K562 (cell line): Measurements from ENCODE around the gene ELF3. TPM values are rescaled to one million over a fixed set of nuclear protein-coding genes. Genes with fewer than 3 reads are reported as not detected.

ENCODE experiments used
- ARHGAP35 ChIP-seq: fragments of 450-650 bp; IDR thresholded peaks from 2 replicates; pipeline ENCODE4 v1.6.1; 2018; ENCODE audit not compliant: partially characterized antibody
- BDP1 ChIP-seq: IDR thresholded peaks from 3 replicates; pipeline ENCODE4 v1.6.1; 2011; ENCODE audit not compliant: insufficient read length, insufficient read depth
- HMG20A ChIP-seq: fragments of 450-650 bp; formaldehyde crosslinking; conservative IDR thresholded peaks from 2 replicates; pipeline ENCODE4 v1.4.0; 2020; ENCODE audit warnings: mild to moderate bottlenecking, mixed read lengths
- PHF8 ChIP-seq: fragments of 200-600 bp; sonication (generic); IDR thresholded peaks from 2 replicates; pipeline ENCODE4 v1.6.1; 2012; ENCODE audit warnings: mixed run types, mild to moderate bottlenecking, inconsistent platforms, low read length, moderate library complexity, borderline replicate concordance
- RFX5 ChIP-seq: IDR thresholded peaks from 2 replicates; pipeline ENCODE4 v1.6.1; 2011; ENCODE audit warnings: low read depth, mild to moderate bottlenecking, improper control_type of control experiment, low read length
- RUNX1 ChIP-seq: sonication (generic); IDR thresholded peaks from 2 replicates; pipeline ENCODE4 v1.6.1; 2016; ENCODE audit warnings: antibody characterized with exemption, low read depth
- SETDB1 ChIP-seq: IDR thresholded peaks from one replicate; pipeline ENCODE4 v1.6.1; 2012; ENCODE audit warnings: low read length, control low read depth, inconsistent platforms
- TAF9B ChIP-seq: fragments of 450-650 bp; IDR thresholded peaks from 2 replicates; pipeline ENCODE4 v1.6.1; 2018; ENCODE audit warnings: mild to moderate bottlenecking; ENCODE audit not compliant: partially characterized antibody
- ZNF146 ChIP-seq: IDR thresholded peaks from one replicate; pipeline ENCODE4 v1.6.1; 2018; ENCODE audit warnings: missing compliant biosample characterization; ENCODE audit not compliant: unreplicated experiment
- ZNF699 ChIP-seq: fragments of 250-450 bp; sonication (Bioruptor Pico); IDR thresholded peaks from 2 replicates; pipeline ENCODE4 v1.8.0; 2021; ENCODE audit warnings: mild to moderate bottlenecking, moderate library complexity; ENCODE audit not compliant: insufficient replicate concordance
- polyA plus RNA-seq, 8 experiments: library from polyadenylated mRNA; depleted of rRNA in 4 of 8; stranded (reverse) in 5 of 8; unstranded in 3 of 8; fragments of >200 nt; fragmentation: Nextera tagmentation in 2 of 8; fragmentation: Illumina TruSeq in 1 of 8; extraction: Ambion mirVana in 2 of 8; extraction: Trizol in 1 of 8; gene quantifications; 2 replicates each; pipeline versions ENCODE4 v1.2.1 to v1.2.3, GENCODE V29; 2011 to 2014; ENCODE audit warnings: inconsistent platforms in 1 of 8, missing spikeins in 1 of 8
- total RNA-seq, 7 experiments: library from RNA; depleted of rRNA in 6 of 7; stranded (reverse); fragments of >200 nt in 6 of 7; fragmentation: Illumina TruSeq in 2 of 7; extraction: Trizol in 2 of 7; gene quantifications; 2 replicates each; pipeline versions ENCODE4 v1.2.1 to v1.2.3, GENCODE V29; 2011 to 2021; ENCODE audit warnings: low replicate concordance in 1 of 7
- TF ChIP-seq, protein P1 (sequence below), 2 experiments: fragments of 450-650 bp in 1 of 2; sonication (generic) in 1 of 2; formaldehyde crosslinking in 1 of 2; IDR thresholded peaks in 1 of 2; conservative IDR thresholded peaks in 1 of 2; 2 replicates each; pipeline versions ENCODE4 v1.6.1 to v1.8.1; 2016 to 2023; ENCODE audit warnings: mild to moderate bottlenecking in 2 of 2, moderate library complexity in 2 of 2, inconsistent platforms in 1 of 2, missing genetic modification reagents in 1 of 2
- TF ChIP-seq, protein P2 (sequence below): IDR thresholded peaks from 2 replicates; pipeline ENCODE4 v1.6.1; 2012; ENCODE audit warnings: low read depth, low read length, improper control_type of control experiment, borderline replicate concordance
- TF ChIP-seq, protein P3 (sequence below): fragments of 200-600 bp; sonication (generic); IDR thresholded peaks from one replicate; pipeline ENCODE4 v1.6.1; 2012; ENCODE audit warnings: mild to moderate bottlenecking, low read depth, low read length, inconsistent platforms

Gene ELF3
- total and polyA plus RNA-seq, 9 of the 15 experiments (the other 6 are each of a cell fraction or from before 2014, with no cell fraction given), result 0.03 to 1.2 (median 0.07) TPM; not detected in 4

DNA sequence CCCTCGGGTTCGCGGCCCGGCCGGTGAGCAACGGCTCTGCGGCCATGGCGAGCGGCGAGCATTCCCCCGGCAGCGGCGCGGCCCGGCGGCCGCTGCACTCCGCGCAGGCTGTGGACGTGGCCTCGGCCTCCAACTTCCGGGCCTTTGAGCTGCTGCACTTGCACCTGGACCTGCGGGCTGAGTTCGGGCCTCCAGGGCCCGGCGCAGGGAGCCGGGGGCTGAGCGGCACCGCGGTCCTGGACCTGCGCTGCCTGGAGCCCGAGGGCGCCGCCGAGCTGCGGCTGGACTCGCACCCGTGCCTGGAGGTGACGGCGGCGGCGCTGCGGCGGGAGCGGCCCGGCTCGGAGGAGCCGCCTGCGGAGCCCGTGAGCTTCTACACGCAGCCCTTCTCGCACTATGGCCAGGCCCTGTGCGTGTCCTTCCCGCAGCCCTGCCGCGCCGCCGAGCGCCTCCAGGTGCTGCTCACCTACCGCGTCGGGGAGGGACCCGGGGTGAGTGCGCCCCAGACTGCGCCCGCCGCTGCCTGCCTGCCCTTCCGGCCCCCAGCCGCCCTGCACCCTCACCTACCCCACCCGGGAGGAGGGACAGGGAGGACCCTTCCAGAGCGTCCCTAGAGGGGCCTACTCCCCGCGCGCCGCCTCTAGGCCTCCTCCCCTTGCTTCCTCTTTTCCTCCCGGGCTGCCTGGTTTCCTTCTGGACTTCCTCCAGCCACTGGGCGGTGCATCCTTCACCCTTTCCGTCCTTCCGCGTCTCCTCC, 27.6 kb upstream of the ELF3 start, which contains the start of gene RNPEP (continued):
- TF ChIP-seq, protein P1, sequence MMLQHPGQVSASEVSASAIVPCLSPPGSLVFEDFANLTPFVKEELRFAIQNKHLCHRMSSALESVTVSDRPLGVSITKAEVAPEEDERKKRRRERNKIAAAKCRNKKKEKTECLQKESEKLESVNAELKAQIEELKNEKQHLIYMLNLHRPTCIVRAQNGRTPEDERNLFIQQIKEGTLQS (IDR thresholded peaks at IDR 0.05), result no peak
- TF ChIP-seq, protein P1 (CRISPR knock-in tag; conservative IDR thresholded peaks at IDR 0.05), result no peak
- TF ChIP-seq, protein P2, sequence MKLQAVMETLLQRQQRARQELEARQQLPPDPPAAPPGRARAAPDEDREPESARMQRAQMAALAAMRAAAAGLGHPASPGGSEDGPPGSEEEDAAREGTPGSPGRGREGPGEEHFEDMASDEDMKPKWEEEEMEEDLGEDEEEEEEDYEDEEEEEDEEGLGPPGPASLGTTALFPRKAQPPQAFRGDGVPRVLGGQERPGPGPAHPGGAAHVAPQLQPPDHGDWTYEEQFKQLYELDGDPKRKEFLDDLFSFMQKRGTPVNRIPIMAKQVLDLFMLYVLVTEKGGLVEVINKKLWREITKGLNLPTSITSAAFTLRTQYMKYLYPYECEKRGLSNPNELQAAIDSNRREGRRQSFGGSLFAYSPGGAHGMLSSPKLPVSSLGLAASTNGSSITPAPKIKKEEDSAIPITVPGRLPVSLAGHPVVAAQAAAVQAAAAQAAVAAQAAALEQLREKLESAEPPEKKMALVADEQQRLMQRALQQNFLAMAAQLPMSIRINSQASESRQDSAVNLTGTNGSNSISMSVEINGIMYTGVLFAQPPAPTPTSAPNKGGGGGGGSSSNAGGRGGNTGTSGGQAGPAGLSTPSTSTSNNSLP, result no peak
- TF ChIP-seq TAF9B (no peak), ARHGAP35 (no peak), RUNX1 (no peak), ZNF699 (CRISPR knock-in tag) (no peak), SETDB1 (no peak), RFX5 (no peak), PHF8 (peak; percentile 82), ZNF146 (CRISPR knock-in tag) (no peak), HMG20A (CRISPR knock-in tag) (no peak), BDP1 (no peak)
- TF ChIP-seq, protein P3, sequence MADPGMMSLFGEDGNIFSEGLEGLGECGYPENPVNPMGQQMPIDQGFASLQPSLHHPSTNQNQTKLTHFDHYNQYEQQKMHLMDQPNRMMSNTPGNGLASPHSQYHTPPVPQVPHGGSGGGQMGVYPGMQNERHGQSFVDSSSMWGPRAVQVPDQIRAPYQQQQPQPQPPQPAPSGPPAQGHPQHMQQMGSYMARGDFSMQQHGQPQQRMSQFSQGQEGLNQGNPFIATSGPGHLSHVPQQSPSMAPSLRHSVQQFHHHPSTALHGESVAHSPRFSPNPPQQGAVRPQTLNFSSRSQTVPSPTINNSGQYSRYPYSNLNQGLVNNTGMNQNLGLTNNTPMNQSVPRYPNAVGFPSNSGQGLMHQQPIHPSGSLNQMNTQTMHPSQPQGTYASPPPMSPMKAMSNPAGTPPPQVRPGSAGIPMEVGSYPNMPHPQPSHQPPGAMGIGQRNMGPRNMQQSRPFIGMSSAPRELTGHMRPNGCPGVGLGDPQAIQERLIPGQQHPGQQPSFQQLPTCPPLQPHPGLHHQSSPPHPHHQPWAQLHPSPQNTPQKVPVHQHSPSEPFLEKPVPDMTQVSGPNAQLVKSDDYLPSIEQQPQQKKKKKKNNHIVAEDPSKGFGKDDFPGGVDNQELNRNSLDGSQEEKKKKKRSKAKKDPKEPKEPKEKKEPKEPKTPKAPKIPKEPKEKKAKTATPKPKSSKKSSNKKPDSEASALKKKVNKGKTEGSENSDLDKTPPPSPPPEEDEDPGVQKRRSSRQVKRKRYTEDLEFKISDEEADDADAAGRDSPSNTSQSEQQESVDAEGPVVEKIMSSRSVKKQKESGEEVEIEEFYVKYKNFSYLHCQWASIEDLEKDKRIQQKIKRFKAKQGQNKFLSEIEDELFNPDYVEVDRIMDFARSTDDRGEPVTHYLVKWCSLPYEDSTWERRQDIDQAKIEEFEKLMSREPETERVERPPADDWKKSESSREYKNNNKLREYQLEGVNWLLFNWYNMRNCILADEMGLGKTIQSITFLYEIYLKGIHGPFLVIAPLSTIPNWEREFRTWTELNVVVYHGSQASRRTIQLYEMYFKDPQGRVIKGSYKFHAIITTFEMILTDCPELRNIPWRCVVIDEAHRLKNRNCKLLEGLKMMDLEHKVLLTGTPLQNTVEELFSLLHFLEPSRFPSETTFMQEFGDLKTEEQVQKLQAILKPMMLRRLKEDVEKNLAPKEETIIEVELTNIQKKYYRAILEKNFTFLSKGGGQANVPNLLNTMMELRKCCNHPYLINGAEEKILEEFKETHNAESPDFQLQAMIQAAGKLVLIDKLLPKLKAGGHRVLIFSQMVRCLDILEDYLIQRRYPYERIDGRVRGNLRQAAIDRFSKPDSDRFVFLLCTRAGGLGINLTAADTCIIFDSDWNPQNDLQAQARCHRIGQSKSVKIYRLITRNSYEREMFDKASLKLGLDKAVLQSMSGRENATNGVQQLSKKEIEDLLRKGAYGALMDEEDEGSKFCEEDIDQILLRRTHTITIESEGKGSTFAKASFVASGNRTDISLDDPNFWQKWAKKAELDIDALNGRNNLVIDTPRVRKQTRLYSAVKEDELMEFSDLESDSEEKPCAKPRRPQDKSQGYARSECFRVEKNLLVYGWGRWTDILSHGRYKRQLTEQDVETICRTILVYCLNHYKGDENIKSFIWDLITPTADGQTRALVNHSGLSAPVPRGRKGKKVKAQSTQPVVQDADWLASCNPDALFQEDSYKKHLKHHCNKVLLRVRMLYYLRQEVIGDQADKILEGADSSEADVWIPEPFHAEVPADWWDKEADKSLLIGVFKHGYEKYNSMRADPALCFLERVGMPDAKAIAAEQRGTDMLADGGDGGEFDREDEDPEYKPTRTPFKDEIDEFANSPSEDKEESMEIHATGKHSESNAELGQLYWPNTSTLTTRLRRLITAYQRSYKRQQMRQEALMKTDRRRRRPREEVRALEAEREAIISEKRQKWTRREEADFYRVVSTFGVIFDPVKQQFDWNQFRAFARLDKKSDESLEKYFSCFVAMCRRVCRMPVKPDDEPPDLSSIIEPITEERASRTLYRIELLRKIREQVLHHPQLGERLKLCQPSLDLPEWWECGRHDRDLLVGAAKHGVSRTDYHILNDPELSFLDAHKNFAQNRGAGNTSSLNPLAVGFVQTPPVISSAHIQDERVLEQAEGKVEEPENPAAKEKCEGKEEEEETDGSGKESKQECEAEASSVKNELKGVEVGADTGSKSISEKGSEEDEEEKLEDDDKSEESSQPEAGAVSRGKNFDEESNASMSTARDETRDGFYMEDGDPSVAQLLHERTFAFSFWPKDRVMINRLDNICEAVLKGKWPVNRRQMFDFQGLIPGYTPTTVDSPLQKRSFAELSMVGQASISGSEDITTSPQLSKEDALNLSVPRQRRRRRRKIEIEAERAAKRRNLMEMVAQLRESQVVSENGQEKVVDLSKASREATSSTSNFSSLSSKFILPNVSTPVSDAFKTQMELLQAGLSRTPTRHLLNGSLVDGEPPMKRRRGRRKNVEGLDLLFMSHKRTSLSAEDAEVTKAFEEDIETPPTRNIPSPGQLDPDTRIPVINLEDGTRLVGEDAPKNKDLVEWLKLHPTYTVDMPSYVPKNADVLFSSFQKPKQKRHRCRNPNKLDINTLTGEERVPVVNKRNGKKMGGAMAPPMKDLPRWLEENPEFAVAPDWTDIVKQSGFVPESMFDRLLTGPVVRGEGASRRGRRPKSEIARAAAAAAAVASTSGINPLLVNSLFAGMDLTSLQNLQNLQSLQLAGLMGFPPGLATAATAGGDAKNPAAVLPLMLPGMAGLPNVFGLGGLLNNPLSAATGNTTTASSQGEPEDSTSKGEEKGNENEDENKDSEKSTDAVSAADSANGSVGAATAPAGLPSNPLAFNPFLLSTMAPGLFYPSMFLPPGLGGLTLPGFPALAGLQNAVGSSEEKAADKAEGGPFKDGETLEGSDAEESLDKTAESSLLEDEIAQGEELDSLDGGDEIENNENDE, result no peak
